AG04449 (cell line): ENCODE measurements around the gene DPRX.

ENCODE experiments used
- CTCF ChIA-PET: fragments of 350-600 bp; formaldehyde crosslinking; extraction: SDS; loops from one replicate; lab custom pipeline; 2021; ENCODE audit warnings: antibody characterized with exemption; lab: Yijun Ruan, JAX
- POLR2A ChIA-PET: fragments of 400-600, 350-600 bp; formaldehyde crosslinking; extraction: SDS; loops from one replicate; lab custom pipeline; 2020; ENCODE audit warnings: antibody characterized with exemption, inconsistent platforms; lab: Yijun Ruan, JAX
- DNase-seq: peaks from one replicate; pipeline ENCODE4 v3.0.0-alpha.2; 2010; ENCODE audit warnings: low read depth, low spot score
- H3K4me3 ChIP-seq: 2 replicates; pipeline ENCODE4 v1.5.1; 2011; ENCODE audit warnings: low read depth, mild to moderate bottlenecking, control low read depth, low read length
- TF ChIP-seq, protein P1 (sequence below): IDR thresholded peaks from one replicate; pipeline ENCODE4 v1.5.1; 2011; ENCODE audit warnings: mild to moderate bottlenecking, moderate library complexity, low read length, control low read depth, inconsistent platforms; ENCODE audit not compliant: insufficient read depth; ENCODE audit errors: missing control alignments

The DPRX gene

GRCh38 chr19:53652476-53652875 lies 20.7 kb downstream of the DPRX start:
- DNase-seq: no peak
- TF ChIP-seq, protein P1, sequence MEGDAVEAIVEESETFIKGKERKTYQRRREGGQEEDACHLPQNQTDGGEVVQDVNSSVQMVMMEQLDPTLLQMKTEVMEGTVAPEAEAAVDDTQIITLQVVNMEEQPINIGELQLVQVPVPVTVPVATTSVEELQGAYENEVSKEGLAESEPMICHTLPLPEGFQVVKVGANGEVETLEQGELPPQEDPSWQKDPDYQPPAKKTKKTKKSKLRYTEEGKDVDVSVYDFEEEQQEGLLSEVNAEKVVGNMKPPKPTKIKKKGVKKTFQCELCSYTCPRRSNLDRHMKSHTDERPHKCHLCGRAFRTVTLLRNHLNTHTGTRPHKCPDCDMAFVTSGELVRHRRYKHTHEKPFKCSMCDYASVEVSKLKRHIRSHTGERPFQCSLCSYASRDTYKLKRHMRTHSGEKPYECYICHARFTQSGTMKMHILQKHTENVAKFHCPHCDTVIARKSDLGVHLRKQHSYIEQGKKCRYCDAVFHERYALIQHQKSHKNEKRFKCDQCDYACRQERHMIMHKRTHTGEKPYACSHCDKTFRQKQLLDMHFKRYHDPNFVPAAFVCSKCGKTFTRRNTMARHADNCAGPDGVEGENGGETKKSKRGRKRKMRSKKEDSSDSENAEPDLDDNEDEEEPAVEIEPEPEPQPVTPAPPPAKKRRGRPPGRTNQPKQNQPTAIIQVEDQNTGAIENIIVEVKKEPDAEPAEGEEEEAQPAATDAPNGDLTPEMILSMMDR: no peak
- no peak overlapping the region for H3K4me3 ChIP-seq
- POLR2A ChIA-PET: no interaction called here
- CTCF ChIA-PET: no interaction called here

DNA sequence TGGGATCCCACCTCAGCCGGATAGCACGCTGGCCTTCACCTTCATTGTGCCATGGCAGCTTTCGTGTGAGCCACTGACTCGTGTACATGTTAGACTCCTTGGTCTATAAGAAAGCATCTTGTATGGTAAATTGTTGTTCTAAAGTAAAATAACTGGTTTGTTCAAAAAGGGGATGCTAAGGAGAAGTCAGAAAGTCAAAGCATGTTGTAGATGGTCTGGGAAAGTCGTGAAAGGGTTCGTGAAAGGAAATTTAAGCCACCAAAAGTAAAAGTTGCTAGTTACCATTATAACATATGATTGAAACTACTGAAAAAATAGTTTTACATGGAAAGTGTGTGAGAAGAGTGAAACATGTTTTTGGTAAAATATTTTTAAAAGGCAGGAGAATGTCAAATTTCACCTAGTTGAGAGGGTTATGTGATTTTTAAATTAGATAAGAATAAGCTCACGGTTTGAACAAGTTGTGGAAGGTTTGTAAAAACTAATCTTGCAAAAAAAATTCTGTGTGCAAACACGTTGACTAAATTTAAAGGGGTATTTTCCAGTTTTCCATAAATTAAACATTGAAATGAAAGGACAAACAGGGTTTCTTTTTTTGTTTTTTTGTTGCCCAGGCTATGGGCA lies 23.4 kb downstream of the DPRX start:
- CTCF ChIA-PET: no interaction called here
- TF ChIP-seq, protein P1: no peak
- no peak overlapping the region for H3K4me3 ChIP-seq
- POLR2A ChIA-PET: no interaction called here
- DNase-seq: no peak

DNA sequence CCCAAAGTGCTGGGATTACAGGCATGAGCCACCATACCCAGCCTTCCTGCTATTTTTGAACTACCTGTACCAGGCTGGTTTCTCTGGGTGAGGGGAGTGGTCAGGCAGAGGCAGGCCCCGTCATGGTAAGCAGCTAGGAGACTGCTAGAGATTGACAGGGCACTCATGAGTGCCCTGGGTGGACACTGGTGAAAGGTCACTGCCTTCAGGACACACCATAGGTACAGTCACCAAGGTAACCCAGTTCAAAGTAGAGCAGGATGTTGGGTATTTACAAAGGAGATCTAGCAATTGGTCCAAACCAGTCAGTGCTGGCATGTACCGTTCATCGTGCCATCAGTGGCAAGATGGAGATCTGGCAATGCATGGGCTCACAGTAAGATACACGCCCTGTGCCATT lies 25.5 kb downstream of the DPRX start:
- no peak overlapping the region for H3K4me3 ChIP-seq
- DNase-seq: no peak
- ChIA-PET POLR2A (no interaction called here), CTCF (no interaction called here)
- TF ChIP-seq, protein P1: no peak

DNA sequence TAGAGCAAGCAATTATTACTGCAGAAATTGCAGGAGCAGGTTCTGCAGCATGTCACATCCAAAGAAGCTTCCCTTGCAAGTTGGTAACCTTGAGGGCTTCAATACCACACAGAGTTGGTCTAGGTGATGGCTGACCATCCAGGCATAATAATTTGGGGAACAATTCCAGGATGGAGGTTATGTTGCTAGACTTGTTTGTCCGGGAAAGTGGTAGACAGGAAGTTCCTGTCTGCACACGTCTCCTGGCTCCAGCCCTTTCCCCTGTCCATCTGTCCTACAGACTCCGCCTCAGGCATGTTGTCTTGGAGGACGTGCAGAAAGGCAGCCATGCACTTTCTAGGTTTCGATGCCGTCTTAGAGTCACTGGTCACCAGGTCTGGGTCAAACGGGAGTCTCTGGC lies 26.0 kb downstream of the DPRX start:
- POLR2A ChIA-PET: no interaction called here
- no peak overlapping the region for H3K4me3 ChIP-seq
- TF ChIP-seq, protein P1: no peak
- DNase-seq: no peak
- CTCF ChIA-PET: no interaction called here

DNA sequence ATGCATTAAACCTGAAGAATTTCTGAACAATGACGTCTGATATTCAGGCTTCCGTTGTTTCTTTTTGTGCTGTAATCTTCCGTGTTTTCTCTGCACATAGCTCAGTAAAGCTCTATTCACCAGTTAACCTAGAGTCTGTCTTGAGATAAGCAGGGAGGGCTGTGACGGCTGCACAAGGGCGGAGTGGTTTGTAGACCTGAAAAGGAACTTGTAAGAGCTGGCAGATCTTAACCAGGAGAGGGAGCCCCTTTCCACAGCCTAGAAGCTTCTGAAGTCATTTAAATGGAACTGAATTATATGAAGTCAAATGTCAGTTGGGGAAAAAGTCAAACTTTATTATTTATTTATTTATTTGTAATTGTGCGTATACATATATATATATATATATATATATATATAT lies 27.5 kb downstream of the DPRX start:
- no peak overlapping the region for H3K4me3 ChIP-seq
- DNase-seq: no peak
- CTCF ChIA-PET: no interaction called here
- TF ChIP-seq, protein P1: no peak
- POLR2A ChIA-PET: no interaction called here

DNA sequence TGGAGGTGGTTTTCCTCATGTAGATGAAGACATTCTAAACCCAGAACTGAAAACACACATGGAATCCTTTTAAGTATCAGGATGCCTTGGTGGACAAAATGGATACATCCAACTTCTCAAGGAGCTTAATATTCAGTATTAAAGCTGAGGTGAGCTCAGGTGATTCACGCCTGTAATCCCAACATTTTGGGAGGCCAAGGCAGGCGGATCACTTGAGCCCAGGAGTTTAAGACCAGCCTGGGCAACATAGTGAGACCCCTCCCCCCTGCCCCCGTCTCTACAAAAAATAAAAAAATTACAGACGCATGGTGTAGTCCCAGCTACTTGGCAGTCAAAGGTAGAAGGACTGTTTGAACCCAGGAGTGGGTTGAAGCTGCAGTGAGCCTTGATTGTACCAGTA lies 28.8 kb downstream of the DPRX start:
- DNase-seq: no peak
- CTCF ChIA-PET: no interaction called here
- H3K4me3 ChIP-seq: no peak overlapping the region
- POLR2A ChIA-PET: no interaction called here
- TF ChIP-seq, protein P1: no peak
